Measurements from ENCODE around the gene MAP2K5. TPM values are rescaled to one million over a fixed set of nuclear protein-coding genes. Genes with fewer than 3 reads are reported as not detected.
A peak's percentile ranks its signal among the peaks of the same experiment; 100 is the strongest.

Gene MAP2K5
- total and polyA plus RNA-seq, 9 of the 15 experiments (the other 6 are each of a cell fraction or from before 2014, with no cell fraction given) = 0.41 to 16.5 (median 7.5) TPM

GRCh38 chr15:67784090-67784781 is 241.7 kb downstream of the MAP2K5 start:
- 37% methylated on average over 4 of the region's 4 CpGs for WGBS (ENCODE audit: insufficient coverage, low coverage, missing lambda C conversion rate)
- Histone ChIP-seq H3K4me1 (replicated peaks in 1 of 2; ENCODE audit: control insufficient read depth in 2 of 2, insufficient read depth in 2 of 2, low read length in 2 of 2) (peaks cover 0 to 20% of the 10 kb centered on the region in 2 experiments; a peak in 3 of 5 replicates), H3K27me3 (ENCODE audit: control insufficient read depth in 2 of 2, insufficient read depth in 2 of 2, low read length in 2 of 2) (no peaks in the 10 kb centered on the region), H3K27ac (ENCODE audit: extremely low read depth, low read depth, low read length) (no peak overlapping the region), H4K20me1 (replicated peaks; ENCODE audit: control insufficient read depth, insufficient read depth, low read length) (no peaks in the 10 kb centered on the region), H3K36me3 (ENCODE audit: control insufficient read depth, insufficient read depth, low read length) (no peaks in the 10 kb centered on the region), H3K9me1 (ENCODE audit: control insufficient read depth, insufficient read depth, low read length) (no peaks in the 10 kb centered on the region), H3K9me3 (replicated peaks; ENCODE audit: control insufficient read depth, insufficient read depth, low read depth, low read length) (no peaks in the 10 kb centered on the region), H3K4me3 (no peak overlapping the region), H3K4me2 (ENCODE audit: insufficient read depth, low read length) (no peak overlapping the region), H3K9ac (ENCODE audit: insufficient read depth in 1 of 2, low read depth in 2 of 2, low read length in 2 of 2) (no peak overlapping the region), H3K79me2 (ENCODE audit: control insufficient read depth, insufficient read depth, low read length) (no peaks in the 10 kb centered on the region), H2AFZ (ENCODE audit: low read depth, low read length) (no peak overlapping the region)
- no peak for DNase-seq (ENCODE audit: extremely low read depth in 1 of 4, low spot score in 3 of 4)
- no peak for ATAC-seq
- no TSS peak for BruUV-seq (replicated peaks)
- intact Hi-C loops (cut with micrococcal nuclease) (no loop called here), in situ Hi-C loops (cut with MboI) (no loop called here)
- ChIA-PET CTCF (ENCODE audit: low intra/inter-chr PET ratio) (no interaction called here), POLR2A (interaction anchor here (0.5 to 1.5 kb wide), 3 partner anchors 12 to 203 kb away, joined by 3 read pairs; no protein-coding TSS in a partner anchor)
- peak; percentile 68 for TF ChIP-seq ZFP36 (IDR thresholded peaks at IDR 0.05; ENCODE audit: low read depth, low read length, partially characterized antibody)
- TF ChIP-seq TEAD4 (IDR thresholded peaks at IDR 0.05; ENCODE audit: low read length) = peak; percentile 62; the same call in 1 of the 2 replicates
- TF ChIP-seq TEAD4 (CRISPR knock-in tag; IDR thresholded peaks at IDR 0.05; ENCODE audit: borderline replicate concordance) = no peak
- TF ChIP-seq TCF3 (CRISPR knock-in tag; IDR thresholded peaks at IDR 0.05) = peak; percentile 51
- TF ChIP-seq KLF16 (IDR thresholded peaks at IDR 0.05) = peak; percentile 62; the same call in 1 of the 2 replicates
- TF ChIP-seq CBFA2T3 (IDR thresholded peaks at IDR 0.05) = peak; percentile 42; the same call in 1 of the 2 replicates
- TF ChIP-seq ZC3H8 (IDR thresholded peaks at IDR 0.05) = no peak
- 0 out of 2 replicates have a peak, but pooled peaks have one; percentile 24 for TF ChIP-seq SOX6 (IDR thresholded peaks at IDR 0.05)
- TF ChIP-seq RBM25 (IDR thresholded peaks at IDR 0.05; ENCODE audit: low read depth, low read length, severe bottlenecking) = peak; percentile 73
- no peak for TF ChIP-seq CREB3L1 (IDR thresholded peaks at IDR 0.05; ENCODE audit: borderline replicate concordance, low read depth)
- TF ChIP-seq ATF3 (IDR thresholded peaks at IDR 0.05) = no peak
- TF ChIP-seq ATF3 (CRISPR knock-in tag; conservative IDR thresholded peaks at IDR 0.05) = no peak
- TF ChIP-seq BHLHE40 (IDR thresholded peaks at IDR 0.05; ENCODE audit: low read length) = no peak
- TF ChIP-seq IFI16 (CRISPR knock-in tag; IDR thresholded peaks at IDR 0.05) = no peak
- TF ChIP-seq DMBX1 (CRISPR knock-in tag; IDR thresholded peaks at IDR 0.05; ENCODE audit: borderline replicate concordance) = no peak
- TF ChIP-seq, protein P1, sequence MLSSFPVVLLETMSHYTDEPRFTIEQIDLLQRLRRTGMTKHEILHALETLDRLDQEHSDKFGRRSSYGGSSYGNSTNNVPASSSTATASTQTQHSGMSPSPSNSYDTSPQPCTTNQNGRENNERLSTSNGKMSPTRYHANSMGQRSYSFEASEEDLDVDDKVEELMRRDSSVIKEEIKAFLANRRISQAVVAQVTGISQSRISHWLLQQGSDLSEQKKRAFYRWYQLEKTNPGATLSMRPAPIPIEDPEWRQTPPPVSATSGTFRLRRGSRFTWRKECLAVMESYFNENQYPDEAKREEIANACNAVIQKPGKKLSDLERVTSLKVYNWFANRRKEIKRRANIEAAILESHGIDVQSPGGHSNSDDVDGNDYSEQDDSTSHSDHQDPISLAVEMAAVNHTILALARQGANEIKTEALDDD (IDR thresholded peaks at IDR 0.05) = peak; percentile 43; the same call in 1 of the 2 replicates
- TF ChIP-seq COPS2 (conservative IDR thresholded peaks at IDR 0.05) = no peak
- peak; percentile 45; the same call in 1 of the 2 replicates for TF ChIP-seq CTBP1 (IDR thresholded peaks at IDR 0.05; ENCODE audit: borderline replicate concordance)
- no peak for FAIRE-seq
